ENCODE results near the gene CSPG5.

CSPG5 gene

DNA sequence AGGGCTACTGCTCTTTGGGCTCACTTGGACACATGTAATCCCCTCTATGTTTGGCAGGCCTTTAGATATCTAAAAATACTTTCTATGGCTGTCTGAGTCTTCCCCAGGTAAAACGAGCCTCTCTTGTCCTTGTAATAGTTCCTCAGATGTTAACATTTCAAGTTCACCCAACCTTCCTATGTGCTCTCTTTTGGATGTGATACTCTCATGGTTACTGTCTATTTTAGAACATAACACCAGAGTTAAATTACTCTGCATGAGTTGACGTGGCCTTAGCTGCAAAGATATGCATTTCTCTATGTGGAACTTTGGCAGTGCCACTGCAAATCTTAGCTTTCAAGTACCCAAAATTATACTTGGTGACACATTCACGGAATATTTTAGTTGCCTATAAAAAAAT lies 31.9 kb upstream of the CSPG5 start:
- H3K36me3 ChIP-seq (ENCODE audit: control insufficient read depth, insufficient read depth, low read length): peaks cover 95% of the 10 kb centered on the region
- H3K9me3 ChIP-seq (ENCODE audit: control insufficient read depth, insufficient read depth, low read length): no peaks in the 10 kb centered on the region
- H3K4me3 ChIP-seq (ENCODE audit: low read depth, low read length): no peak overlapping the region
- peaks cover 7% of the 10 kb centered on the region; the same call in 1 of the 2 replicates for H3K4me1 ChIP-seq (ENCODE audit: control insufficient read depth, insufficient read depth, low read length)
- no peak overlapping the region for H3K27ac ChIP-seq (ENCODE audit: low read depth, low read length)
- H3K27me3 ChIP-seq (ENCODE audit: control insufficient read depth, insufficient read depth, low read length): no peaks in the 10 kb centered on the region
- no peak overlapping the region for H3K9ac ChIP-seq (ENCODE audit: low read depth, low read length)

GRCh38 chr3:47607335-47607734 lies 28.7 kb upstream of the CSPG5 start:
- H3K9ac ChIP-seq (ENCODE audit: low read depth, low read length): no peak overlapping the region
- no peaks in the 10 kb centered on the region for H3K27me3 ChIP-seq (ENCODE audit: control insufficient read depth, insufficient read depth, low read length)
- H3K27ac ChIP-seq (ENCODE audit: low read depth, low read length): no peak overlapping the region
- no peaks in the 10 kb centered on the region for H3K4me1 ChIP-seq (ENCODE audit: control insufficient read depth, insufficient read depth, low read length)
- no peak overlapping the region for H3K4me3 ChIP-seq (ENCODE audit: low read depth, low read length)
- no peaks in the 10 kb centered on the region for H3K9me3 ChIP-seq (ENCODE audit: control insufficient read depth, insufficient read depth, low read length)
- peaks cover 98% of the 10 kb centered on the region for H3K36me3 ChIP-seq (ENCODE audit: control insufficient read depth, insufficient read depth, low read length)

GRCh38 chr3:47606165-47606564 lies 27.5 kb upstream of the CSPG5 start:
- H3K4me3 ChIP-seq (ENCODE audit: low read depth, low read length): no peak overlapping the region
- H3K36me3 ChIP-seq (ENCODE audit: control insufficient read depth, insufficient read depth, low read length): peaks cover 92% of the 10 kb centered on the region
- H3K9ac ChIP-seq (ENCODE audit: low read depth, low read length): no peak overlapping the region
- H3K4me1 ChIP-seq (ENCODE audit: control insufficient read depth, insufficient read depth, low read length): no peaks in the 10 kb centered on the region
- no peak overlapping the region for H3K27ac ChIP-seq (ENCODE audit: low read depth, low read length)
- H3K9me3 ChIP-seq (ENCODE audit: control insufficient read depth, insufficient read depth, low read length): no peaks in the 10 kb centered on the region
- H3K27me3 ChIP-seq (ENCODE audit: control insufficient read depth, insufficient read depth, low read length): no peaks in the 10 kb centered on the region

GRCh38 chr3:47605652-47606051 lies 27.0 kb upstream of the CSPG5 start:
- Histone ChIP-seq H3K9me3 (ENCODE audit: control insufficient read depth, insufficient read depth, low read length) (no peaks in the 10 kb centered on the region), H3K36me3 (ENCODE audit: control insufficient read depth, insufficient read depth, low read length) (peaks cover 91% of the 10 kb centered on the region), H3K4me3 (ENCODE audit: low read depth, low read length) (no peak overlapping the region), H3K27ac (ENCODE audit: low read depth, low read length) (no peak overlapping the region), H3K27me3 (ENCODE audit: control insufficient read depth, insufficient read depth, low read length) (no peaks in the 10 kb centered on the region), H3K4me1 (ENCODE audit: control insufficient read depth, insufficient read depth, low read length) (no peaks in the 10 kb centered on the region), H3K9ac (ENCODE audit: low read depth, low read length) (no peak overlapping the region)

GRCh38 chr3:47604145-47604544 lies 25.5 kb upstream of the CSPG5 start:
- Histone ChIP-seq H3K27ac (ENCODE audit: low read depth, low read length) (no peak overlapping the region), H3K9me3 (ENCODE audit: control insufficient read depth, insufficient read depth, low read length) (no peaks in the 10 kb centered on the region), H3K27me3 (ENCODE audit: control insufficient read depth, insufficient read depth, low read length) (no peaks in the 10 kb centered on the region), H3K9ac (ENCODE audit: low read depth, low read length) (no peak overlapping the region), H3K4me1 (ENCODE audit: control insufficient read depth, insufficient read depth, low read length) (no peaks in the 10 kb centered on the region), H3K4me3 (ENCODE audit: low read depth, low read length) (no peak overlapping the region), H3K36me3 (ENCODE audit: control insufficient read depth, insufficient read depth, low read length) (peaks cover 92% of the 10 kb centered on the region)

- Histone ChIP-seq H3K27me3 (ENCODE audit: control insufficient read depth, insufficient read depth, low read length) (no peaks in the 10 kb centered on the region), H3K4me1 (ENCODE audit: control insufficient read depth, insufficient read depth, low read length) (no peaks in the 10 kb centered on the region), H3K9ac (ENCODE audit: low read depth, low read length) (no peak overlapping the region), H3K4me3 (ENCODE audit: low read depth, low read length) (no peak overlapping the region), H3K36me3 (ENCODE audit: control insufficient read depth, insufficient read depth, low read length) (peaks cover 93% of the 10 kb centered on the region), H3K9me3 (ENCODE audit: control insufficient read depth, insufficient read depth, low read length) (no peaks in the 10 kb centered on the region), H3K27ac (ENCODE audit: low read depth, low read length) (no peak overlapping the region)
These were observed 24.7 kb upstream of the CSPG5 start for GRCh38 chr3:47603332-47603731.

GRCh38 chr3:47601281-47601680 lies 22.6 kb upstream of the CSPG5 start:
- no peak overlapping the region for H3K27ac ChIP-seq (ENCODE audit: low read depth, low read length)
- H3K4me3 ChIP-seq (ENCODE audit: low read depth, low read length): no peak overlapping the region
- no peaks in the 10 kb centered on the region for H3K9me3 ChIP-seq (ENCODE audit: control insufficient read depth, insufficient read depth, low read length)
- no peaks in the 10 kb centered on the region for H3K4me1 ChIP-seq (ENCODE audit: control insufficient read depth, insufficient read depth, low read length)
- peaks cover 84% of the 10 kb centered on the region for H3K36me3 ChIP-seq (ENCODE audit: control insufficient read depth, insufficient read depth, low read length)
- H3K27me3 ChIP-seq (ENCODE audit: control insufficient read depth, insufficient read depth, low read length): no peaks in the 10 kb centered on the region
- no peak overlapping the region for H3K9ac ChIP-seq (ENCODE audit: low read depth, low read length)

- no peaks in the 10 kb centered on the region for H3K9me3 ChIP-seq (ENCODE audit: control insufficient read depth, insufficient read depth, low read length)
- no peaks in the 10 kb centered on the region for H3K27me3 ChIP-seq (ENCODE audit: control insufficient read depth, insufficient read depth, low read length)
- no peak overlapping the region for H3K9ac ChIP-seq (ENCODE audit: low read depth, low read length)
- H3K27ac ChIP-seq (ENCODE audit: low read depth, low read length): peak overlapping the region; percentile 62
- no peak overlapping the region for H3K4me3 ChIP-seq (ENCODE audit: low read depth, low read length)
- 0 out of 2 replicates have a peak, but pooled peaks cover 2% of the 10 kb centered on the region for H3K4me1 ChIP-seq (ENCODE audit: control insufficient read depth, insufficient read depth, low read length)
- H3K36me3 ChIP-seq (ENCODE audit: control insufficient read depth, insufficient read depth, low read length): peaks cover 76% of the 10 kb centered on the region
These were observed 16.1 kb upstream of the CSPG5 start for GRCh38 chr3:47594792-47595191.

DNA sequence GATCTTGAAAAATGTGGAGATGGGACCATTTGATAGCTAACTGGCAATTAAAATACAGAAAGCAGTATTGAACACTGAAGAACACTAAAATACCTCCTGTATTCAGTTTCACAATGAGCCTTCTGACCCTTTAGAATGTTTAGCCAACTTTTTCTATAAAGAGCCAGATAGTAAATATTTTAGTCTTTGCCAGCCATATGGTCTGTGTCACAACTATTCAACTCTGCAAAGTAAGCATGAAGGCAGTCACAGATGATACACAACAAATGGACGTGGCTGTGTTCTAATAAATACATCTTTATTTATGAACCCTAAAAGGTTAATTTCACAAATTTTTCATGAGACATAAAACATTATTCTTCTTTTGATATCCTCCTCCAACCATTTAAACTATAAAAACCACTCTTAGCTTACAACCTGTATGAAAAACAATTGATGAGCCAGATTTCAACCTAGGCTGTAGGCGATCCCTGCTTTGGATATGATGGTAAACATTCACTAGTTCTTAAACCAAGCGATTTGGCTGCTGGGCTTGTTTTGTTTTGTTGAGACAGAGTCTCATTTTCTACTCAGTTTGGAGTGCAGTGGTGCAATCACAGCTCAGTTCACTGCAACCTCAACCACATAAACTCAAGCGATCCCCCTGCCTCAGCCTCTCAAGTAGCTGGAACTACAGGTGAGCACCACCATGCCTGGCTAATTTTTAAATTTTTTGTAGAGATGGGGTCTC lies 13.6 kb upstream of the CSPG5 start:
- Histone ChIP-seq H3K9ac (ENCODE audit: low read depth, low read length) (no peak overlapping the region), H3K9me3 (ENCODE audit: control insufficient read depth, insufficient read depth, low read length) (no peaks in the 10 kb centered on the region), H3K36me3 (ENCODE audit: control insufficient read depth, insufficient read depth, low read length) (peaks cover 77% of the 10 kb centered on the region), H3K4me1 (ENCODE audit: control insufficient read depth, insufficient read depth, low read length) (0 out of 2 replicates have a peak, but pooled peaks cover 2% of the 10 kb centered on the region), H3K4me3 (ENCODE audit: low read depth, low read length) (no peak overlapping the region), H3K27ac (ENCODE audit: low read depth, low read length) (no peak overlapping the region), H3K27me3 (ENCODE audit: control insufficient read depth, insufficient read depth, low read length) (no peaks in the 10 kb centered on the region)

GRCh38 chr3:47590216-47590615 lies 11.6 kb upstream of the CSPG5 start:
- Histone ChIP-seq H3K4me1 (ENCODE audit: control insufficient read depth, insufficient read depth, low read length) (0 out of 2 replicates have a peak, but pooled peaks cover 2% of the 10 kb centered on the region), H3K9ac (ENCODE audit: low read depth, low read length) (no peak overlapping the region), H3K9me3 (ENCODE audit: control insufficient read depth, insufficient read depth, low read length) (no peaks in the 10 kb centered on the region), H3K27ac (ENCODE audit: low read depth, low read length) (no peak overlapping the region), H3K27me3 (ENCODE audit: control insufficient read depth, insufficient read depth, low read length) (no peaks in the 10 kb centered on the region), H3K36me3 (ENCODE audit: control insufficient read depth, insufficient read depth, low read length) (peaks cover 91% of the 10 kb centered on the region), H3K4me3 (ENCODE audit: low read depth, low read length) (no peak overlapping the region)

DNA sequence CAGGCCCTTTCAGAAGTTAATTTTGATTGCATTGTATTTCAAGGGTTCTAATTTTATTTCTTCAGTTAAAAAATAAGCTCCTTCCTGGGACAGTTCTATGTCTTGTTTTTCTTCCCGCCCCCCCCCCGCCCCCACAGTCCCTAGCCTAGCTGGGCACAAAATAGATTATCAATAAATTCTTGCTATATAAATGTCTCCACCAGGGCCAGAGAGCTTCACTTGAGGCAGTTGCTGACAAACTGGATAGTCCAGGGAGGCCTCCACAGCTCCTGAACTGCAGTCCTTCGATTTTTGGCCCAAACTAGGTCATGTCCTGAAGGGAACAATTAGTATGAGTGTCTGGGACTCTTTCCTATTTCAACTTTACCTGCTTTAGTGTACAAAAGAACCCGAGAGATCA lies 9.9 kb upstream of the CSPG5 start:
- Histone ChIP-seq H3K27ac (ENCODE audit: low read depth, low read length) (no peak overlapping the region), H3K4me3 (ENCODE audit: low read depth, low read length) (no peak overlapping the region), H3K9me3 (ENCODE audit: control insufficient read depth, insufficient read depth, low read length) (no peaks in the 10 kb centered on the region), H3K36me3 (ENCODE audit: control insufficient read depth, insufficient read depth, low read length) (peaks cover 81% of the 10 kb centered on the region), H3K4me1 (ENCODE audit: control insufficient read depth, insufficient read depth, low read length) (peaks cover 9% of the 10 kb centered on the region; the same call in 1 of the 2 replicates), H3K27me3 (ENCODE audit: control insufficient read depth, insufficient read depth, low read length) (no peaks in the 10 kb centered on the region), H3K9ac (ENCODE audit: low read depth, low read length) (no peak overlapping the region)

Measured in HUES48 (cell line).